HG03097 (cell line): ENCODE data around the gene SUN2.

ENCODE experiments used
- ATAC-seq: cut with Tn5 transposase; IDR thresholded peaks from one replicate; pipeline ENCODE4 v1.9.1; 2021; ENCODE audit not compliant: unreplicated experiment, low FRiP score

SUN2 gene

GRCh38 chr22:38724176-38724575, 31.6 kb downstream of the SUN2 start:
- ATAC-seq, result no peak

DNA sequence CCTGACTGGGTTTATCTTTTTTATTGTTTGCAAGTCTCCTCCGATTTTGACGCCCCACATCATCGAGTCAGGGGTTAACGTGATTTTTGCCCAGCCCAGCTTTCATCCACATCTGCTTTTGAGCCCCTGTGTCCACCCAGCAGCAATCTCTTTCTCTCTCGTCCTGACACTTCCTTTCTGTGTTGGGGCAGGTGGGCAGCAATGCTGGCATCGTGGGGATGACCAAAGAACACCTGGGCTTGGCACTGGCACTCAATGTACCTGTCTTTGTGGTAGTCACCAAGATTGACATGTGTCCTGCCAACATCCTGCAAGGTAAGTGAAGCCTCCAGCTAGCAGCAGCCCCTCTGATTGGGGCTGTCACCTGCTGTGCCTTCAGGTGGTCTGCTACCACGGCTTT, 34.2 kb downstream of the SUN2 start:
- ATAC-seq, result no peak

DNA sequence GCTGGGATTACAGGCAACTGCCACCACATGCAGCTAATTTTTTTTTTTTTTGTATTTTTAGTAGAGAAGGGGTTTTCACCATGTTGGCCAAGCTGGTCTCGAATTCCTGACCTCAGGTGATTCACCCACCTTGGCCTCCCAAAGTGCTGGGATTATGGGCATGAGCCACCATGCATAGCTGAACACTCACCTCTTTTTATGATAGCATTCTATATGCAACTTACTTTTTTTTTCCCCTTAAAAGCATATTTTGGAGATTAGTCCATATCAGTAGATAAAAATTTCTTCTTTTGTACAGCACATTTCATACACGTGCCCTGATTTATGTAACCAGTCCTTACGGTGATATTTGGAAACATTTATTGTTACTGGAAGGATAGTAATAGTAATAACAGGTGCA, 35.4 kb downstream of the SUN2 start:
- no peak for ATAC-seq

- ATAC-seq, result no peak
Measured at GRCh38 chr22:38719196-38719595, 36.6 kb downstream of the SUN2 start.

GRCh38 chr22:38718414-38718813, 37.4 kb downstream of the SUN2 start:
- ATAC-seq, result no peak

DNA sequence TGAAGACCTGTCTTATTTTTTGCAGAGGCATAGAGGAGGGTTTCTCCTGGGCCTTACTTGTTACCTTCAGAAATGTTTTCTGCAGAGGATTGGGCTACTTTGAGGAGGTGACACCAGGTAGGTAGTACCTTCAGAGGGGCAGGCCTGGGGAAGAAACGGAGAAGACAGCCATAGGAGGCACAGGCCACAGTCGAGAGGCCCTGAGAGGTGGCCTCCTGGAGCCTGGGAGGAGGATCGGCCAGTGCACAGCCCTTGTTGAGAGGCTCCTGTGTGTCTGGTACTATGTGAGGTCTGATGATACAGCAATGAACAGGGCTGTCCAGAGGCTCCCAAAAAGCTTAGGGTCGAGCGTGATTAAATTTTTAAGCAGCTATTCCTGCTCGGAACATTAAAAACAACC, 38.6 kb downstream of the SUN2 start:
- no peak for ATAC-seq

DNA sequence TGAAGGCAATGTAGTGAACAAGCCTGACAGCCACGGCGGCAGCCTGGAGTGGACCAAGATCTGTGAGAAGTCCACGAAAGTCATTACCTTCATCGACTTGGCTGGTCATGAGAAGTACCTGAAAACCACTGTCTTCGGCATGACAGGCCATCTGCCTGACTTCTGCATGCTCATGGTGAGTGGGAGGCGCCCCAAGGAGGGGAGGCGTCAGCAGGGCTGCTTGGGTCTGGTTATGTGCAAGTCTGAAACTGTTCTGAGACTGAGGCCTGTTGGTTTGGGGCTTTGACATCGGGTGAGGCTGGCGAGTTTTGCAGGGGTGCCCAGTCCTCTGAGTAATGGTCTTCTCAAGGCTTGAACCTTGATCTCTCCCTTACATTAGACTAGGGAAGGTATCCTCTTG, 39.0 kb downstream of the SUN2 start:
- no peak for ATAC-seq

GRCh38 chr22:38716271-38716670, 39.5 kb downstream of the SUN2 start:
- no peak for ATAC-seq

DNA sequence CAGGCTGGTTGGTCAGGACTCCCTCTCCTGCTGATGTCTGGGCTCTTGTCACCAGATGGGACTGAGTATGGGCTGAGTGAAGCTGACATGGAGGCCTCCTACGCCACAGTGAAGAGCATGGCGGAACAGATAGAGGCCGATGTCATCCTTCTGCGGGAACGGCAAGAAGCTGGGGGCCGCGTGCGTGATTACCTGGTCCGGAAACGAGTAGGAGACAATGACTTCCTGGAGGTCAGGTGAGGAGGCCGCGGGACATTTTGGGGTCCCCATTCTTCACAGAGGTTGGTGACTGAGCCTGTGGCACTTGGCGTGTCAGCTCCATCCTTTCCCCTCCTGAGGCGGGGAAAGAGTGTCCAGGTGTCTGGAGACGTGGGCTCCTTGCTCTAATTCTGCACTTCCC, 39.9 kb downstream of the SUN2 start:
- ATAC-seq, result no peak

DNA sequence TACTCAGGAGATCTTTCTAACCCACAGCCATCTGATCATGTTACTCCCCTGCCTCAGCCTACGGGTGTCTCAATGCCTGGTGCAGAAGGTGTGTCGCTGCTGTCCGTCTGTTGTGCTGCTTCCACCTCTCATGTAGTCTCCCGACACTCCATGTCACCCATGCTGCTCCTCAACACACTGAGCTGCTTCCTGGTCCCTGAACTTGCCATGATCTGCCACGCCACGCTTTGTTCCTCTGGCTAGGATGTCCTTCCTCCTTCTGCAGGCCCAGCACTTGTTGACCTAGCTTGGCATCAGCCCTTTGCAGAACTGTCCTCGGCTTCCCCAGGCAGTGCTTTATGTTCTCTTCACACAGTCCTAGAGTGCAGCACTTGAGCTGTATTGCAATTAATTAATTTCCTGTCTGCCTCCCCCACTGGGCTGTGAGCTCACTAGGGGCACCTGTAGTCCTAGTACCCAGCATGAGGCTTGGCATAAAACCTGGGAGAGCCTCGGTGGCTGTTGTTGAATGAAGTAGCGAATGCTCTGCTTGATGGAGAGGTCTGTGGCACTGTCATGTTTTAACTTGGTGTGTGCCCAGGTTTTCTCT, 40.5 kb downstream of the SUN2 start:
- no peak for ATAC-seq

DNA sequence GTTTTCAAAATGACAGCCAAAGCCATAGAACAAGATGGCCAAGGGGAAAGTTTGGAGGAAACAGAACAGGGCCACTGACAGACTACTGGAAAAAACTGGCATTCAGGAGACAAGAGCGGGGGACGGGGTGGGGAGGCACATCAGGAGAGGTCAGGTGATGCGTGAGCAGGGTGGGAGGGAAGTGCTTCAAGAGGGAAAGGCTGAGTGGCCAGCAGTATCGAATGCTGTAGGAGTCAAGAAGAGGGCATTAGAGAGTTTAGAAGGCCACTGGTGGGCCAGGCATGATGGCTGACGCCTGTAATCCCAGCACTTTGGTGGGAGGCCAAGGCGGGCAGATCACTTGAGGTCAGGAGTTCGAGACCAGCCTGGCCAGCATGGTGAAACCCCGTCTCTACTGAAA, 41.9 kb downstream of the SUN2 start:
- no peak for ATAC-seq

DNA sequence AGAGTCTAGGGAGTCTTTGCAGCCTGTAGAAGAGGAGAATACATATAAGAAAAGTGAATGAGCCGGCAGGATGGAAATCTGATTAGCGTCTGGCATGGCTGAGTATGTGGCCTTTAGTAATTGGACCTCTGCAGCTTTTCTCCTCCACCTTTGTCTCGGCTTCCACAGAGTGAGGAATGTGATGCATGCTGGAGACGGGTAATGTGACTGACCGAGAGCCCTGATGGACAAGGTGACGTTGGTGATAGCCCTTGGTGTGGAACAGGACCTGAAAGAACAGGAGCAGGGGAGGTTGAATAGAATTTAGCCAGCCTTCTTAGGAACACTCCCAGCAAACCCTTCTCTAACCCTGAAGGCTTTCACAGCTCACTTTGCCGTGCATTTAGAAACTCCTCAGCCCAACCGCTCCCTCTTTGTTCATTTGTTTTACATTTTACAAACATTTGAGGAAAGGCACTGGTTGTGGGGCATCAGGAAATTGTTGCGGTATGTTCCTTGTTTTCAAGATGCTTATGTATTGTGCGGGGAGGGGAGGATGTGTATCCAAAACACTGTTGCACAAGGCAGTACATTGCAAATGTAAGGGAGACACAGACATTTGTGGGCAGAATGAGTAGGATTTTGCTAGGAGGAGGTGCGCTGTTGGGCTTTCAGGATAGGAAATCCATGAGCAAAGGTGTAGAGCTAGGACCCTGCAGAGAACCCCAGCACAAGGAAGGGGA, 43.2 kb downstream of the SUN2 start:
- ATAC-seq, result no peak

GRCh38 chr22:38710866-38711265, 44.9 kb downstream of the SUN2 start:
- no peak for ATAC-seq

DNA sequence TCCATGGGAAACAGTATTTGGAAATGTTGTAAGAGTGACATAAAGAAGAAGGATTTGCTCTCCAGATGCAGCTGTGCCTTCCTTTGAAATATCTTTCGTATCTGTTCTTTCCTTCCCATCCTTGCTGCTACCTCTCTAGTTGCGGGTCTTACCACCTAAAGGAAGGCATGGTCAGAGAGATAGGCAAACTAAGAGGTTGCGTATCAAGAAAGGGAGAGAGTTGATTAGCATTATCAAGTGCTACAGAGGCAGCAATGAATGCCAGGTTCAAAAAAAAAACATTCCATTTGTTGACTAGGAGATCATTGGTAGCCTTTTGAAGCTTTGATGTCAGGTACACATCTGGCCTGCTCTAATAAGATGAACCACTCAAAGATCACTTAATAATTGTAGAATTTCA, 45.4 kb downstream of the SUN2 start:
- ATAC-seq, result no peak

GRCh38 chr22:38709306-38709705, 46.5 kb downstream of the SUN2 start:
- no peak for ATAC-seq

GRCh38 chr22:38707984-38708383, 47.8 kb downstream of the SUN2 start:
- ATAC-seq, result no peak

DNA sequence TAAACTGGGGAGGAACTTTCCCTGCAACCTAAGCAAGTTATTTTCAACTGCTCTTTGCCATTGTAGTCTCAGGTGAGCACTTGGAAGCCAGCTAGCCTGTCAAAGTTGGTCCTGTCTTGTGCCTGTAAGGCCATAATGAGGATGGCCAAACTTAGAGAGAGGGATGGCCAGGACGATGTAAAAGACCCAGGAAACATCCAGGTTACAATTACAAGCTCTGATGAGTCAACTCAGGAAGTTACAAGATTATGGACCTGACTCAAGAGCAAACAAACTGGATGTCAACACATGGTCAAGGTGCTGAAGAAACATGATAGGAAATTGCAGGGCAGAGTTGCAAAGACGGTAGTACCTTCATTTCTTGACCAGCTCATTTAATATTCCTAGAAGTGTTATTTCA, 48.5 kb downstream of the SUN2 start:
- ATAC-seq, result no peak

DNA sequence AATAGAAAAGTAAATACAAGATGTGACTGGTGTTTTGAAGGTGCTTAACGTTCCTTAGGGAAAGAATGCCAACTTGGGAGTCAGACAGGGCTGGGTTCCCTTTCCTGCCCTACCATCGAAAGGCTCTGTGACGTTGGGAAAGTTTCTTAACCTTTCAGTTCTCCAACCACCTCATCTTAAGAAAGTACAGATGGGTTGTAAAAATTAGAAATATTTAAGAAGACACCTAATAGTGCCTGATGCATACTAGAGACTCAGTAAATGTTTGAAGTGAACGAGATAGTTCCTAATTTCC, 49.0 kb downstream of the SUN2 start:
- ATAC-seq, result no peak

DNA sequence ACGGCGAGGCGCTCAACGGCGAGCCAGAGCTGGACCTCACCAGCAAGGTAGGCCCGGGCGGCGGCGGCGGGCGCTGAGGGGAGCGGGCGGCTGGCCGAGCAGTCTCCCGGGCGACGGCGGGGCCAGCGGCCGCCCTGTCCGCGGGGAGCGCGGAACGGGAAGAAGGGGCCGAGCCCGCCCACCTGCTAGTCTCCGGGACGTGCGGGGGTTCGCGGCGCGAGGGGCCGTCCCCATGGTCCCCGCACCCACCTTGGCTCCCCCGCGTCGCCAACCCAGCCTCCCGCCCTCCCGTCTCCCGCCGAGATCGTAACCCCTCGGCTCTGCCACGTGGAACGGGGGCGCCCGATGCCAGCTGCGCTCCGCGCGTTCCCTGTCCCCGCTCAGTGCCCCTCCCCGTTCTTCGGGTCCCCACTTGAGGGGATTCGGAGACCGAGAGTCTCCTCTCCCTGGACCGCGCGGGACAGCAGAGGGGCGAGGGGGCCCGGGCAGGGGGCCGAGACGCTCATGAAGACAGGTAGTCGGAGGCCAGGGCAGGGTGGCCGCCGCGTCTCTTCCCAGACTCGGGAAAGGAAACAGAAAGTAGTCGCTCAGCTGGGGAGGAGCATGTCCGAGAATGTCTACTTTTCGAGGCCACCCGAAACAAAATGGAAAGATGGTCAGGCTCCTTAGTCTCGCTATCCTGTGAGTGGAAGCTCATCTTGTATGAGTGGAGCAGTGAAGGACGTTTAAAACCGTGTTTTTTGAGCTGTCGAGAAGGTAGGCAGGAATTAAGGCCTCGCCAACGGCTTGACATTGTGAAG, 49.5 kb downstream of the SUN2 start:
- peak; percentile 3 for ATAC-seq

DNA sequence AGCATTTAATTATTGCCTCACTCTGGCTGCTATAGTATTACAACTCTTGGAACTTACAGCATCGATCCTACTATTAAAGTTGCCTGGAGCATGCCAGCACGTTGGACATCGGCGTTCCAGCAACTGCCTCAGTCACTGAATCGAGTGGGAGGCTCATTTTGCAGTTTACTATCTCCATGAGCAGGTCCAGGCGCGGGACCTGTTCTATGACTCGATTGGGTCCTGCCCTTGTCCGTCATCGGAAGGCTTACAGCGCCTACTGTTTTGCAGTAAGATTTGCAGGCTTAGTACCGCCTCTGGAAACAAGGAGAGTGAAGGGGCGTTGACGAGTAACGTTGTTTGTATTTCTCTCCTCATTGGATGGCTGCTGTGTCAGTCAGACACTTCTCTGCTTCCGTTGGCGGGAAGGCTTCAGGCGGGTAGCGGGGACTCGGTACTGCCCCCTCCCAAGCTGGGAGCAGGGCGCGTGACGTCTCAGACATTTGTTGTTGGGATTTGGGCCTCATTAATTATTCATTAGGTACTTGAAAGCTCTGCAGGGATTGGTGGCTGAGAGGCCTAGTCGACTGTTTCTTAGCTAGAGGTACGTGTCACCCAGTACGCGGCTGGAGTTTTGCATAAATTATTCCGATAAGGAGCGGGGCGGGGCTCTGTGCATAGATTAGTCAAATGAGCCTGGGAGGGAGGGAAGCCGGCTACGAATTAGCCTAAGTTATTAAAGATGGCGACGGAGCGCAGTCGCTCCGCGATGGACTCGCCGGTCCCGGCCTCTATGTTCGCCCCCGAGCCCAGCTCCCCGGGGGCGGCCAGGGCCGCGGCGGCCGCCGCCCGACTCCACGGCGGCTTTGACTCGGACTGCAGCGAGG, 50.3 kb downstream of the SUN2 start, which contains the start of gene GTPBP1:
TSS of gene GTPBP1 (plus strand) at position 710 of the 866 bp plus-strand sequence. CDS start at position 722, 12 bp downstream.
- peak; percentile 67 for ATAC-seq

GRCh38 chr22:38704654-38705234, 51.1 kb downstream of the SUN2 start:
- ATAC-seq, result no peak
